ENCODE results near the gene FNDC3A. TPM values are rescaled to one million over a fixed set of nuclear protein-coding genes. Genes with fewer than 3 reads are reported as not detected.
"Not testable (repeated sequence)": the region's sequence is repeated elsewhere in the genome, so short reads cannot be mapped to it uniquely, and the experiment has no call there.

The FNDC3A gene
- total and polyA plus RNA-seq, 4 donors, result 14.9 to 70.2 (median 47.3) TPM

GRCh38 chr13:48985756-48986155 is 10.0 kb downstream of the FNDC3A start:
- H3K36me3 ChIP-seq (ENCODE audit: control insufficient read depth in 1 of 2, insufficient read depth in 2 of 2, low read length in 1 of 2), result no peaks in the 10 kb centered on the region
- ATAC-seq (ENCODE audit: low FRiP score), result no peak
- H3K9me3 ChIP-seq (ENCODE audit: control insufficient read depth, low read length), result no peaks in the 10 kb centered on the region
- H3K27ac ChIP-seq (ENCODE audit: low read depth in 1 of 2, low read length in 2 of 2), result no peak overlapping the region
- intact Hi-C loops (cut with DNase I), result no loop called here
- WGBS, 2 donors, result 4 to 11% methylated on average over 2 of the region's 2 CpGs
- no peak for DNase-seq
- no peaks in the 10 kb centered on the region for H3K27me3 ChIP-seq (ENCODE audit: control insufficient read depth in 1 of 2, insufficient read depth in 2 of 2, low read length in 1 of 2)
- no peaks in the 10 kb centered on the region for H3K4me1 ChIP-seq (ENCODE audit: control insufficient read depth in 1 of 2, insufficient read depth in 2 of 2, low read length in 2 of 2)
- no peak overlapping the region for H3K4me3 ChIP-seq (ENCODE audit: low read length in 2 of 2)

DNA sequence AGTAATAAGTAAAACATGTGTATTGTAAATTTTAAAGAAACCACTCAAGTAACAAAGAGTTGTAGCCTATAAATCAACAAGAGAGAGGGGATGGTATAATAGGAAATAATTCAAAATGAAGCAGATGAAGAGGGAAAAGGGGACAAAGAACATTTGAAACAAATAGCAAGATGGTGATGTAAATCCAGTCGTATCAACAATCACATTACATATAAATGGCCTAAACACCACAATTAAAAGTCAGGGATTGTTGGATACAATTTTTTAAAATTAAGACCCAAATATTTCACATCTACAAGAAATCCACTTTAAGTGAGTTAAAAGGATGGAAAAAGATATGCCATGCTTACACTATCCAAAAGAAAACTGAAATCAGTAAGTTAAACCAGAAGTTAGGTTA is 15.2 kb downstream of the FNDC3A start:
- no peak overlapping the region for H3K4me3 ChIP-seq (ENCODE audit: low read length in 2 of 2)
- intact Hi-C loops (cut with DNase I), result no loop called here
- WGBS, 2 donors, result 98 to 100% methylated on average over 1 of the region's 1 CpG
- DNase-seq (no peak), ATAC-seq (ENCODE audit: low FRiP score) (no peak)
- no peaks in the 10 kb centered on the region for H3K27me3 ChIP-seq (ENCODE audit: control insufficient read depth in 1 of 2, insufficient read depth in 2 of 2, low read length in 1 of 2)
- H3K4me1 ChIP-seq (ENCODE audit: control insufficient read depth in 1 of 2, insufficient read depth in 2 of 2, low read length in 2 of 2), result no peaks in the 10 kb centered on the region
- no peaks in the 10 kb centered on the region for H3K36me3 ChIP-seq (ENCODE audit: control insufficient read depth in 1 of 2, insufficient read depth in 2 of 2, low read length in 1 of 2)
- H3K27ac ChIP-seq (ENCODE audit: low read depth in 1 of 2, low read length in 2 of 2), result no peak overlapping the region
- H3K9me3 ChIP-seq (ENCODE audit: control insufficient read depth, low read length), result no peaks in the 10 kb centered on the region

DNA sequence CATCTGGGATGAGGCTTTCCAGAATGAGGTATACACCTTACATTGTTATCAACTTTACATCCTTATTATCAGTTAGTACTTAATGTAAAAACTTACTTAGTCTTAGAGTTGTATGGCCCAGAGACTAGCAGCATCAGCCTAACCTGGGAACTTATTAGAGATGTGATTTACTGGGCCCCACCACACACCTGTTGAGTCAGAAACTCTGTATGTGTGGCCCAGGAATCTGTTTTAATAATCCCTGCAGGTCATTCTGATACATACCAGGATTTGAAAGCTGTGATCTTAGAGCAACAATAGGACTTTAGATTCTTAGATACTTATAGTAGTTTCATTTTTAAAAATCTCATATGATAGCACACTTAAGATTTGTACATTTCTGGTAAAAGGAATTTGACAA is 17.4 kb downstream of the FNDC3A start:
- Histone ChIP-seq H3K4me3 (ENCODE audit: low read length in 2 of 2) (no peak overlapping the region), H3K27me3 (ENCODE audit: control insufficient read depth in 1 of 2, insufficient read depth in 2 of 2, low read length in 1 of 2) (no peaks in the 10 kb centered on the region), H3K36me3 (ENCODE audit: control insufficient read depth in 1 of 2, insufficient read depth in 2 of 2, low read length in 1 of 2) (no peaks in the 10 kb centered on the region), H3K9me3 (ENCODE audit: control insufficient read depth, low read length) (no peaks in the 10 kb centered on the region), H3K27ac (ENCODE audit: low read depth in 1 of 2, low read length in 2 of 2) (no peak overlapping the region), H3K4me1 (ENCODE audit: control insufficient read depth in 1 of 2, insufficient read depth in 2 of 2, low read length in 2 of 2) (peaks cover 0 to 2% of the 10 kb centered on the region in 2 donors)
- ATAC-seq (ENCODE audit: low FRiP score) (no peak), DNase-seq (no peak)
- intact Hi-C loops (cut with DNase I), result no loop called here

GRCh38 chr13:48994706-48995105 is 19.0 kb downstream of the FNDC3A start:
- DNase-seq, result no peak
- Histone ChIP-seq H3K27me3 (ENCODE audit: control insufficient read depth in 1 of 2, insufficient read depth in 2 of 2, low read length in 1 of 2) (no peaks in the 10 kb centered on the region), H3K36me3 (ENCODE audit: control insufficient read depth in 1 of 2, insufficient read depth in 2 of 2, low read length in 1 of 2) (no peaks in the 10 kb centered on the region), H3K27ac (ENCODE audit: low read depth in 1 of 2, low read length in 2 of 2) (no peak overlapping the region), H3K4me3 (ENCODE audit: low read length in 2 of 2) (no peak overlapping the region), H3K9me3 (ENCODE audit: control insufficient read depth, low read length) (no peaks in the 10 kb centered on the region), H3K4me1 (ENCODE audit: control insufficient read depth in 1 of 2, insufficient read depth in 2 of 2, low read length in 2 of 2) (peaks cover 0 to 2% of the 10 kb centered on the region in 2 donors)
- 94 to 95% methylated on average over 2 of the region's 2 CpGs for WGBS, 2 donors
- intact Hi-C loops (cut with DNase I), result no loop called here
- no peak for ATAC-seq (ENCODE audit: low FRiP score)

- ATAC-seq (ENCODE audit: low FRiP score) (no peak), DNase-seq (no peak)
- 37 to 51% methylated on average over 5 of the region's 5 CpGs for WGBS, 2 donors
- Histone ChIP-seq H3K36me3 (ENCODE audit: control insufficient read depth in 1 of 2, insufficient read depth in 2 of 2, low read length in 1 of 2) (no peaks in the 10 kb centered on the region), H3K9me3 (ENCODE audit: control insufficient read depth, low read length) (no peaks in the 10 kb centered on the region), H3K4me3 (ENCODE audit: low read length in 2 of 2) (no peak overlapping the region), H3K27ac (ENCODE audit: low read depth in 1 of 2, low read length in 2 of 2) (no peak overlapping the region), H3K4me1 (ENCODE audit: control insufficient read depth in 1 of 2, insufficient read depth in 2 of 2, low read length in 2 of 2) (peaks cover 0 to 2% of the 10 kb centered on the region in 2 donors), H3K27me3 (ENCODE audit: control insufficient read depth in 1 of 2, insufficient read depth in 2 of 2, low read length in 1 of 2) (no peaks in the 10 kb centered on the region)
- intact Hi-C loops (cut with DNase I), result no loop called here
Observed at GRCh38 chr13:48998641-48999292, 23.1 kb downstream of the FNDC3A start.

DNA sequence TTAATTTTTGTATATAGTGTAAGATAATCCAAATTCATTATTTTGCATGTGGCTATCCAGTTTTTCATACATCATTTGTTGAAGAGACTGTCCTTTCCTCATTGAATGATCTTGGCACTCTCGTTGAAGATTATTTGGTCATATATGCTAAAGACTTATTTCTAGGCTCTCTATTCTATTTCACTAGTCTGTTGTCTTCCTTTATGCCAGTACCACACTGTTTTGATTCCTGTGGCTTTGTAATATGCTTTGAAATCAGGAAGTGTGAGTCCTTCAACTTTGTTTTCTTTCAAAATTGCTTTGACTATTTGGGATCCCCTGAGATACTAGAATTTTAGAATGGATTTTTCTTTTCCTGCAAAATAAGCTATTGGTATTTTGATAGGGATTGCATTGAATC is 24.5 kb downstream of the FNDC3A start:
- no peak for ATAC-seq (ENCODE audit: low FRiP score)
- H3K27me3 ChIP-seq (ENCODE audit: control insufficient read depth in 1 of 2, insufficient read depth in 2 of 2, low read length in 1 of 2), result no peaks in the 10 kb centered on the region
- 99 to 100% methylated on average over 1 of the region's 1 CpG for WGBS, 2 donors
- H3K36me3 ChIP-seq (ENCODE audit: control insufficient read depth in 1 of 2, insufficient read depth in 2 of 2, low read length in 1 of 2), result no peaks in the 10 kb centered on the region
- H3K4me1 ChIP-seq (ENCODE audit: control insufficient read depth in 1 of 2, insufficient read depth in 2 of 2, low read length in 2 of 2), result peaks cover 0 to 2% of the 10 kb centered on the region in 2 donors
- H3K9me3 ChIP-seq (ENCODE audit: control insufficient read depth, low read length), result no peaks in the 10 kb centered on the region
- H3K27ac ChIP-seq (ENCODE audit: low read depth in 1 of 2, low read length in 2 of 2), result no peak overlapping the region
- intact Hi-C loops (cut with DNase I), result no loop called here
- H3K4me3 ChIP-seq (ENCODE audit: low read length in 2 of 2), result no peak overlapping the region
- DNase-seq, result no peak

- DNase-seq; ATAC-seq (ENCODE audit: low FRiP score); H3K4me1 ChIP-seq (ENCODE audit: control insufficient read depth in 1 of 2, insufficient read depth in 2 of 2, low read length in 2 of 2); H3K27me3 ChIP-seq (ENCODE audit: control insufficient read depth in 1 of 2, insufficient read depth in 2 of 2, low read length in 1 of 2); H3K9me3 ChIP-seq (ENCODE audit: control insufficient read depth, low read length); H3K36me3 ChIP-seq (ENCODE audit: control insufficient read depth in 1 of 2, insufficient read depth in 2 of 2, low read length in 1 of 2); intact Hi-C loops (cut with DNase I); H3K4me3 ChIP-seq (ENCODE audit: low read length in 2 of 2); H3K27ac ChIP-seq (ENCODE audit: low read depth in 1 of 2, low read length in 2 of 2): not testable (repeated sequence)
- 97% methylated on average over 24 to 28 of the region's 28 CpGs for WGBS, 2 donors
Observed at GRCh38 chr13:49018986-49019635, 43.4 kb downstream of the FNDC3A start.

- DNase-seq (no peak), ATAC-seq (ENCODE audit: low FRiP score) (no peak)
- no peak overlapping the region for H3K4me3 ChIP-seq (ENCODE audit: low read length in 2 of 2)
- no peaks in the 10 kb centered on the region for H3K4me1 ChIP-seq (ENCODE audit: control insufficient read depth in 1 of 2, insufficient read depth in 2 of 2, low read length in 2 of 2)
- no peaks in the 10 kb centered on the region for H3K9me3 ChIP-seq (ENCODE audit: control insufficient read depth, low read length)
- H3K36me3 ChIP-seq (ENCODE audit: control insufficient read depth in 1 of 2, insufficient read depth in 2 of 2, low read length in 1 of 2), result no peaks in the 10 kb centered on the region
- no peak overlapping the region for H3K27ac ChIP-seq (ENCODE audit: low read depth in 1 of 2, low read length in 2 of 2)
- H3K27me3 ChIP-seq (ENCODE audit: control insufficient read depth in 1 of 2, insufficient read depth in 2 of 2, low read length in 1 of 2), result no peaks in the 10 kb centered on the region
- intact Hi-C loops (cut with DNase I), result no loop called here
- WGBS, 2 donors, result 85 to 89% methylated on average over 2 of the region's 2 CpGs
Observed at GRCh38 chr13:49020328-49020727, 44.6 kb downstream of the FNDC3A start.

DNA sequence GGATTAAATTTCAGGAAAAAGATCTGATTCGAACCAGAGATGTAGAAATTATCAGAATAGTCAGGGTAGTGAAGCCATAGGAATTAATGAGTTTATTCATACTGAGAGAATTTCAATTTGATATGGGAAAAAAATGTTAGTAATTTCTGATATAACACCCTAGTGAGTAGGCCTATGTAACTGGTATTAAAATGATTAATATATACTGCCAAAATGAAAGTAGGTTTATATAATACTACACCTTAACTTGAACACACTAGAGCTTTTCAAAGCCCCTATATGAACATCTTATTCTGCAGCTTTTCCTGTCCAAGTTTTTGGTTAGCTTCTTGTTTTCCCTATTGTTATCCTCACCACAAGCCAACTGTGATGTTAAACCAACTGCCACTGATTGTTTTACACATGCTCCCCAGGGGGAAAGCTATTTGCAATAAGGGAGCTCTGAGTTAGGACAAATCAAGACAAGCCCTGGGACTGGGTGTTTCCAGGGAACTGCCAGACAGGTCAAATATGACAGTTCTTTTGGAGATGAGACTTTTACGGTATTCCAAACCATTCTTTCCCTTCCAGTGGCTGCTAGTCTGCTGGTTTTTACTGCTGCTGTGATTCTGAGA is 45.3 kb downstream of the FNDC3A start:
- ATAC-seq (ENCODE audit: low FRiP score) (no peak), DNase-seq (no peak)
- Histone ChIP-seq H3K4me3 (ENCODE audit: low read length in 2 of 2) (no peak overlapping the region), H3K4me1 (ENCODE audit: control insufficient read depth in 1 of 2, insufficient read depth in 2 of 2, low read length in 2 of 2) (no peaks in the 10 kb centered on the region), H3K9me3 (ENCODE audit: control insufficient read depth, low read length) (no peaks in the 10 kb centered on the region), H3K27ac (ENCODE audit: low read depth in 1 of 2, low read length in 2 of 2) (no peak overlapping the region), H3K36me3 (ENCODE audit: control insufficient read depth in 1 of 2, insufficient read depth in 2 of 2, low read length in 1 of 2) (no peaks in the 10 kb centered on the region), H3K27me3 (ENCODE audit: control insufficient read depth in 1 of 2, insufficient read depth in 2 of 2, low read length in 1 of 2) (no peaks in the 10 kb centered on the region)
- intact Hi-C loops (cut with DNase I), result no loop called here
- 94 to 99% methylated on average over 2 of the region's 2 CpGs for WGBS, 2 donors
